OCI-LY3 (cell line): ENCODE results near the gene CRIM1.

Experiments
- H2AFZ ChIP-seq: fragments of 200-600, 300-600 bp; shearing (Covaris generic); 2 replicates; pipeline ENCODE4 v1.6.0; 2014; ENCODE audit warnings: antibody characterized with exemption, low read depth, low read length
- H3K27ac ChIP-seq: fragments of 200-600, 300-600 bp; sonication (generic); 2 replicates; pipeline ENCODE4 v1.5.1; 2014; ENCODE audit warnings: mild to moderate bottlenecking, low read length, moderate library complexity, mixed read lengths
- H3K27me3 ChIP-seq: fragments of 200-600, 300-600 bp; sonication (generic); 2 replicates; pipeline ENCODE4 v1.6.1; 2014; ENCODE audit warnings: low read depth, low read length, mixed read lengths
- H3K36me3 ChIP-seq: fragments of 200-600, 300-600 bp; sonication (generic); replicated peaks from 2 replicates; pipeline ENCODE3; 2014; ENCODE audit warnings: low read depth, low read length, mixed read lengths
- H3K4me1 ChIP-seq: fragments of 300-600, 200-600 bp; sonication (generic); 2 replicates; pipeline ENCODE4 v1.6.1; 2014; ENCODE audit warnings: low read length, mixed read lengths
- H3K4me2 ChIP-seq: fragments of 200-600, 300-600 bp; sonication (generic); 2 replicates; pipeline ENCODE4 v1.6.1; 2014; ENCODE audit warnings: low read length, mixed read lengths
- H3K4me3 ChIP-seq: fragments of 300-600, 200-600 bp; sonication (generic); 2 replicates; pipeline ENCODE4 v1.5.1; 2014; ENCODE audit warnings: antibody characterized with exemption, mild to moderate bottlenecking, low read length, moderate library complexity
- H3K79me2 ChIP-seq: fragments of 300-600, 200-600 bp; shearing (Covaris generic); 2 replicates; pipeline ENCODE4 v1.6.1; 2014; ENCODE audit warnings: mild to moderate bottlenecking, low read length, mixed read lengths
- H3K9ac ChIP-seq: fragments of 300-600, 200-600 bp; shearing (Covaris generic); 2 replicates; pipeline ENCODE4 v1.6.0; 2014; ENCODE audit warnings: mild to moderate bottlenecking, low read length, moderate library complexity
- H3K9me3 ChIP-seq: fragments of 200-600, 300-600 bp; shearing (Covaris generic); 2 replicates; pipeline ENCODE4 v1.6.1; 2014; ENCODE audit warnings: low read length, mixed read lengths; ENCODE audit not compliant: insufficient read depth
- H4K20me1 ChIP-seq: fragments of 200-600, 300-600 bp; sonication (generic); 2 replicates; pipeline ENCODE4 v1.6.1; 2016; ENCODE audit warnings: low read length, mixed read lengths; ENCODE audit not compliant: insufficient read depth
- CTCF ChIP-seq: fragments of 200-600, 300-600 bp; sonication (generic); IDR thresholded peaks from 2 replicates; pipeline ENCODE4 v1.5.1; 2014; ENCODE audit warnings: antibody characterized with exemption, low read length, low read depth
- EZH2phosphoT487 ChIP-seq: fragments of 200-600 bp; shearing (Covaris generic); IDR thresholded peaks from 2 replicates; pipeline ENCODE4 v1.6.1; 2018; ENCODE audit warnings: antibody characterized with exemption, mixed run types, low read depth

The CRIM1 gene

GRCh38 chr2:36549165-36549574 lies 193.6 kb downstream of the CRIM1 start:
- H3K27ac ChIP-seq, result no peak overlapping the region
- peaks cover 21% of the 10 kb centered on the region for H3K36me3 ChIP-seq
- H4K20me1 ChIP-seq, result no peaks in the 10 kb centered on the region
- H2AFZ ChIP-seq, result no peak overlapping the region
- no peak overlapping the region for H3K9ac ChIP-seq
- H3K4me3 ChIP-seq, result no peak overlapping the region
- no peaks in the 10 kb centered on the region for H3K79me2 ChIP-seq
- no peak overlapping the region for H3K4me2 ChIP-seq
- H3K4me1 ChIP-seq, result peaks cover 7% of the 10 kb centered on the region
- no peaks in the 10 kb centered on the region for H3K9me3 ChIP-seq
- TF ChIP-seq EZH2phosphoT487 (no peak), CTCF (no peak)
- no peaks in the 10 kb centered on the region for H3K27me3 ChIP-seq

DNA sequence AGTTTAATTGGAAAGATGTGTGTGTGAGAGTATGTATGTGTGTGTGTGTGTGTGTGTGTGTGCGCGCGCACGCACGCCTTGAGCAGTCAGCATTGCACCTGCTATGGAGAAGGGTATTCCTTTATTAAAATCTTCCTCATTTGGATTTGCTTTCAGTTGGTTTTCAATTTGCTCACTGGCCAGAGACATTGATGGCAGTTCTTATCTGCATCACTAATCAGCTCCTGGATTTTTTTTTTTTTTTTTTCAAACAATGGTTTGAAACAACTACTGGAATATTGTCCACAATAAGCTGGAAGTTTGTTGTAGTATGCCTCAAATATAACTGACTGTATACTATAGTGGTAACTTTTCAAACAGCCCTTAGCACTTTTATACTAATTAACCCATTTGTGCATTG lies 194.4 kb downstream of the CRIM1 start:
- no peak overlapping the region for H3K4me2 ChIP-seq
- TF ChIP-seq EZH2phosphoT487, result no peak
- no peak for TF ChIP-seq CTCF
- H3K36me3 ChIP-seq, result peaks cover 24% of the 10 kb centered on the region
- H3K27ac ChIP-seq, result no peak overlapping the region
- H3K9ac ChIP-seq, result no peak overlapping the region
- no peak overlapping the region for H3K4me3 ChIP-seq
- no peaks in the 10 kb centered on the region for H4K20me1 ChIP-seq
- no peaks in the 10 kb centered on the region for H3K9me3 ChIP-seq
- no peak overlapping the region for H2AFZ ChIP-seq
- peaks cover 7% of the 10 kb centered on the region for H3K4me1 ChIP-seq
- no peaks in the 10 kb centered on the region for H3K79me2 ChIP-seq
- no peaks in the 10 kb centered on the region for H3K27me3 ChIP-seq

DNA sequence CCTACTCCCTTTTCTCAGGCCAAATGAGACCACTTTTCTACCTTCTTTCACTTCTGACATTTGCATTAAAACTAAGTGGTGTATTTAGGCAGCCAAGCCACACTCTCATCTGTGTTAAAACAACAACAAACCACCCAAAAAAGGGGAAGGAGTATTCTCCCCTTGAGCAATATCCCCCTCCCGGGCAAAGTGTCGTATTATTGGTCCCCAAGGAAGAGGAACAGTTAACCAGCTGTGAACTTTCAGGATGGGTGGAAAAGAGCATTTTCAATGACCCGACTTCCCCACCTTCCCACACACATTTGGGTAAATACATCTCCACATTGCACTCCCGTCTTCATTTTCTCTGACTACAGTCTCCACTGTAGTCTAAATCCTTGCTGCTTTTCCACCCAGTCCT lies 198.1 kb downstream of the CRIM1 start:
- Histone ChIP-seq H3K9ac (no peak overlapping the region), H3K36me3 (peaks cover 21% of the 10 kb centered on the region)
- TF ChIP-seq EZH2phosphoT487 (no peak), CTCF (no peak)

DNA sequence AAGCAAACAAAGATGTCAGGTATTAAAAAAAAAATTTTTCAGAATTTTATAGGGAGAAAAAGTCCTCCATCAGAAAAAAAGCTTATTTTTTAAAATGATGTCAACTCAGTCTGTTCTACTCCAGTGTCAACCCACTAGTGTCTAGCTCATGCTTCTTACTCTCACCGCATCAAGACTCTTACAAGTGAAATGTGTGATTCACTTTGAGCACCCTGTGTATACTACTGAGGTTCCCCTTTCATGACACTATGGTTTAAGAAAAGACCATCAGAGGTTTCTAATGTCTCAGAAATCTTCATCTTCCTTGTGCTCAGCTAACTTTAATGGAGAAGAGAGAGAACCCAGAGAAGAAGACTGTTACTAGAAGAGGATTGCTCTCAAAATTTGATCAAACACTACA lies 199.0 kb downstream of the CRIM1 start:
- Histone ChIP-seq H4K20me1 (no peaks in the 10 kb centered on the region), H3K27me3 (no peaks in the 10 kb centered on the region), H3K36me3 (peaks cover 15% of the 10 kb centered on the region), H3K79me2 (no peaks in the 10 kb centered on the region), H3K9ac (no peak overlapping the region), H3K27ac (no peak overlapping the region), H3K9me3 (no peaks in the 10 kb centered on the region), H3K4me1 (peaks cover 7% of the 10 kb centered on the region), H3K4me3 (no peak overlapping the region), H3K4me2 (no peak overlapping the region), H2AFZ (no peak overlapping the region)
- no peak for TF ChIP-seq CTCF
- TF ChIP-seq EZH2phosphoT487, result no peak

More for the DNA sequence above, 198.1 kb downstream of the CRIM1 start:
- H3K4me3 ChIP-seq, result no peak overlapping the region
- H3K9me3 ChIP-seq, result no peaks in the 10 kb centered on the region
- peaks cover 7% of the 10 kb centered on the region for H3K4me1 ChIP-seq
- H3K27me3 ChIP-seq, result no peaks in the 10 kb centered on the region
- H2AFZ ChIP-seq, result no peak overlapping the region
- no peaks in the 10 kb centered on the region for H3K79me2 ChIP-seq
- no peak overlapping the region for H3K4me2 ChIP-seq
- H4K20me1 ChIP-seq, result no peaks in the 10 kb centered on the region
- H3K27ac ChIP-seq, result no peak overlapping the region
